GM21390 (cell line): ENCODE results near the gene ARMCX5.

Experiments
- ATAC-seq: cut with Tn5 transposase; IDR thresholded peaks from one replicate; pipeline ENCODE4 v1.9.1; 2021; ENCODE audit not compliant: unreplicated experiment

ARMCX5 gene

DNA sequence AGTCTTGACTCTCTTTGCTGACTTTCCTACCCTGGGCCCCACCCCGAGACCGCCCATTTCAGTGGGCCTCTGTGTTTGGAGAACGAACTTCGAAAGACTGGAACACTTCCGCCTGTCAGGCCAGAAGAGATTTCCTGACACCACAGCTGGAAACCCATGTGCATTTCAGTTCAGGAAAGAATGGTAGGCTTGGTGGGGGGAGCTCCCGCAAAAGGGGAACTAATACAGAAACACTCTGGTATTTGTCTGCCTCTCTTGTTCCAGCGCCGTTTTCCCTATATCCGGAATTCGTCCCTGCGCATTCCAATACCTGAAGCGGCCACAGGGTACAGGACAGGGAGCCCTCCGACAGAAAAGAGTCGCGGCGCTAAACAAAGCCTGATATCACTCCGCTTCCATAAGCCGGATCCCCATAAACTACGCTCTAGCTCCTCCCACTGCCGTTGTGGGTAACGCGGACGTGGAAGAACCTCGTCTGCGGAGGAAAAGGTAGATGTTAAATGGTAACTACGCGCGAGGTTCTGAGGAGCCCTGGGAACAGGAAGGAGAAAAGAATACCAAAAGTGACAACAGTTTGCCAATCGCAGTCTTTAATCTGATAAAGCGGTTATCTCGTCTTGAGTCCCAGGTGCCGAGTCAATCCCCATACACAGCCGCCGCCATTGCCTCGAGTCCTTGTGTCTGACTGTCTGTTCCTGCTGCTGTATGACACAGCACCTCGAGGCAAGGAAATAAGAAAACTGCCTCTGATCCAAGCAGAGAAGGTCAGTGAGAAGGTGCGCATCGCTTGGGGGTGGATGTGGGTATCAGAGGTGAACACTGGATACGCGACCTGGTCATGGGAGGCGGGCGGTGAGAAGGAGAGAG is at the start of gene ARMCX5:
TSS of gene ARMCX5 (plus strand) at position 432 of the 867 bp plus-strand sequence. CDS start 2,627 bp downstream, outside the sequence.
- peak; percentile 94 for ATAC-seq

DNA sequence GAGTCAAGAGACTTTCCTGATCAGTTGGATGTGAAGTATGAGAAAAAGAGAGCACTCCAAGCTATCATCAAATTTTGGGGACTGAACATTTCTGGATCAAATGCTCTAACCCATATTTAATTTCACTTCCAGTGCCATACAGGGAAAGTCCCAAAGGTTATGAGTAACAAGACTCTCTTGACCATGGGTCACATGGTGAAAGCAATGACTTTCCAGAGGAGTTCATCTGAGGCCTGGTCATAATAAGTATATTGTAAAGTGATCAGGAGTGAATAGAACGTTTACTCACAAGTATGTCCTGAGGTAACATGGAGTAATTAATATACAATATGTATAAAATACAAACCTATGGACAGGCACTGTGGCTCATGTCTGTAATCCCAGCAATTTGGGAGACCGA is 40.7 kb upstream of the ARMCX5 start:
- no peak for ATAC-seq

DNA sequence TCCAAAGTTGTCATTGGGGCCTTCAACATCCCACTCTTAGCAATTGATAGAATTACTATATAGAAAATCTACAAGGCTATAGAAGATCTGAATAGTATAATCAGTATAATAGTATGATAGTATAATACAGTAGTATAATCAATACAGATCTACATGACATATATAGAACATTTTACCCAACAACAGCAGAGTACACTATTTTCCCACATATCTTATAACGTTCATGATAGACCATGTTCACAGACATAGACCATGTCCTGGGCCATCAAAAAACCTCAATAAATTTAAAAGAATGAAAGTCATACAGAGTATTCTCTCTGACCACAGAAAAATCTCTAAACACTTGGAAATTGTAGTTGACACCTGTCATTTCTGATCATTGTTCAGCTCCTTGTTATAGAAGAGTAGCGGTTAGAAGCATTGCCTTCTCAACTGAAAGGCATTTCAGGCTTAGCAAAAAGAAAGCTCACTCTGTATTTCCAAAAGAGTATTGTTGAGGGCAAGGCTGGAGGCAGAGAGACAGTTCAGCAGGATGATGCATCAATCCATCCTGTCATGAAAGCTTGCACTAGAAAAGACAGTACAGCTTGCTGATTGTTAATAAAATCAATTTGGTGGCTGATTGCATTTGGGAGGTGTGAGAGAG is 38.8 kb upstream of the ARMCX5 start:
- no peak for ATAC-seq

DNA sequence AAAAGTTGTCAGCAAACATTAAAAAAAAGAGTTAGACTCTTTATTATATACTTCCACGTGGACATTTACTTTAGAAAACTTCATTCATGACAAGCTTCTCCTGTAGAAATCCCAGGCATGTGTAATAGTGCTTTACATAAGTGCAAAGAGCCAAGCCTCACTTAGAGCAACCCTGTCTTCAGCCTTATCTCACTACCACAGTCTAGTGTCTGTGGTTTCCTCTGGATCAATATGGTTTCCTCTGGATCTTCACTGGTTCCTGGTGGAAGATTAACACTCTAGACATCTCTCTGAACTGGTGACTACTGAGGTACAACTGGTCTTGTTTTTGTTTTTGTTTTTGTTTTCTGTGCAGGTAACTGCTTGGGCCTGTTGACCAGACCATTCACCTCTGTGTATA is 18.4 kb upstream of the ARMCX5 start:
- no peak for ATAC-seq

DNA sequence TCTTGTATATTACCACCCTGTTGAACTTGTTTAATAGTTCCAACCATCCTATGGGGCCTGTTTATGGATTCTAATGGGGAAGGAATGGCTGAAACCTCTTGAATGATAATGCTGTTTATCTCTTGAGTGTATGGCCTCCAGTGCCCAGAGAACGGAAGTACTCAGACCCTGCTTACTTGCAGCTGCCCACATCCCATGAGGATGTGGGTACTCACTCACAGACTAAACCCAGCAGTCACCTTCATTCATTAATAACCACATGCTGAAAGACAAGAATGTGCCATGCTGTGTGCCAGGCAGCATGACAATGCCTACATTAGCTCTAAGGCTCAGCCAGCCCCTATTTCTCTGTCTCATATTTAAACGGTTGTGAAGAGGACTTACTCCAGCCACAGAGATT is 5.9 kb upstream of the ARMCX5 start:
- no peak for ATAC-seq

DNA sequence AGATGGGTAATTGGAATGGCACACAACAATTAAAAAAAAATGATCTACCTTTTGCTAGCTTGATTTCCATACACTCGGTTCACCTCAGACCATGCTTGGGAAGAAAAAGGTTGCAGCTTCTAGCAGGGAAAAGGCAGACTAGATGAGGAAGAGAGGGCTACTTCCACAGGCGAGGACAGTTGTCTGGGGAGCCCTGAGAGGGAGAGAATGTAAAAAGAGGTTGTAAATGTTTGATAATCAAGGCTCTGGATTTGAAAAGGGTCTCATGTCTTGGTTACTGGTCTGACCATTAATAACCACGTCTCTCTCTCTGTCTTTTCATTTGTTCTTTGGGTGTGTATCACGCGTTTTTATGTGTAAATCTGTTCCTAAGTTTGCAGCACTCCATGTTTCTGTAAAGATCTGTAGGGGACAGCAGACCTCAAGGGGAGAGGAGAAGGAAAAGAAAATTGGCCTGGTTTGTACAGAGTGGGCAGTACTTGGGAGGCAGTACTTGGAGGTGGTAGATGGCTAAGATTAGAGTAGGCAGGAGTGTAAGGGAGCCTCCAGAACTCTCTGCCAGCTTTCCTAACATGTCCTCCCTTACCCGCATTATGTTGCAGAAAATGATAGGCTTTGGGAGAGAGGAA is 750 bp downstream of the ARMCX5 start:
- ATAC-seq: peak; percentile 5

DNA sequence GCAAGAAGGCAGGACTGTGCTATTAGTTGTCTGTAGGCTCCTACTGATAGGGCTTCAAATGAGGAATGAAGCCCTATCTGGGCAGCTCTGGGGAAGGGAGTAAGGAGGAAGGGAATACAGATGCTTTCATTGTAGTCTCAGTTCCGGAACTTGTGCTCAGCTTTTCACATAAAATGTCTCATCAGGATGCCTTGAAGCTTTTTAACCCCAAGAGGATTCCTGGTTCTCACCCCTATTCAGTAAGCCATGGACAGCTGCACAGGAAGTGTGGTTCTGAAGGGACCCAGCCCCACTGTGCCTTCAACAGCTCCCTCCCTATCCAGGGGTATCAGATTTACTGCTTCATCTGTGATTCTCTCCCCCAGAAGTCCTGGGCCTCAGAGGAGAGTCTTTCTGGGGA is 5.0 kb downstream of the ARMCX5 start:
- ATAC-seq: no peak

DNA sequence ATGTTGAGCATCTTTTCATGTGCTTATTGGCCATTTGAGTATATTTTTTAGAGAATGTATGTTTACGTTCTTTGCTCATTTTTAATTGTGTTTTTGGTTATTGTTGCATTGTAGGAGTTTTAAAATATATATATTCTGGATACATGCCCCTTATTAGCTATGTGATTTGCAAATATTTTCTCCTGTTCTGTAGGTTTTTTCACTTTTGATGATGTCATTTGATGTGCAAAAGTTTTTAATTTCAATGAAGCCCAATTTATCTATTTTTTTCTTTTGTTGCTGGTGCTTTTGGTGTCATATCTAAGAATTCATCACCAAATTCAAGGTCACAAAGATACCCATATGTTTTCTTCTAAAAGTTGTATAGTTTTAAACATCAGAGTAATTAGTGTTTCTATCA is 6.8 kb downstream of the ARMCX5 start:
- no peak for ATAC-seq

DNA sequence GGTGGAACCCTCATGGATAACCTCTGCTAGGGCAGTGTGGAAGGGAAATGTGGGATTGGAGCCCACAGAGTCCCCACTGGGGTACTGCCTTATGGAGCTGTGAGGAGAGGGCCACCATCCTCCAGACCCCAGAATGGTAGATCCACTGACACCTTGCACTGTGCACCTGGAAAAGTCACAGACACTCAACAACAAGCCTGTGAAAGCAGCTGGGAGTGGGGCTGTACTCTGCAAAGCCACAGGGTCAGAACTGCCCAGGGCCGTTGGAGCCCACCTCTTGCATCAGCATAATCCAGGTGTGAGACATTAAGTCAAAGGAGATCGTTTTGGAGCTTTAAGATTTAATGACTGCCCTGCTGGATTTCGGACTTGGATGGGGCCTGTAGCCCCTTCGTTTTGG is 11.6 kb downstream of the ARMCX5 start:
- no peak for ATAC-seq

DNA sequence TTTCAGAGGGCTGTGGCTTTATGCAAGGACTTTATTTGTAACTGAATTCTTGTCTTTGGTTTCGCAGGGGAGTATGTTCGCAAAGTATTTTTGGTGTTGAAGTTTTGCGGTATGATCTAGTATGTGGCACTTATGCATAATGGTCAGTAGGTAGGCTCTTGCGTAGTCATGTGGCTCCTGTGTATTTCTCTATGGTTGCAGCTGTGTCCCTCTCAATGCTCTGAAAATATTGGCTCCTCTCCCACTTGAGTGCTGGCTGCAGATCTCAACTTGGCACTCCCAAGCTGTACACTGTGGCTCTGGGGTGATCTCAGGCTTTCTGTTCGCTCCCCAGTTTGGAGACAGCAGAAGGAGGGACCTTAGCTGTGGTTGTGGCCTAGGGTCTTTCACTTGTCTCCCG is 24.8 kb downstream of the ARMCX5 start:
- no peak for ATAC-seq

DNA sequence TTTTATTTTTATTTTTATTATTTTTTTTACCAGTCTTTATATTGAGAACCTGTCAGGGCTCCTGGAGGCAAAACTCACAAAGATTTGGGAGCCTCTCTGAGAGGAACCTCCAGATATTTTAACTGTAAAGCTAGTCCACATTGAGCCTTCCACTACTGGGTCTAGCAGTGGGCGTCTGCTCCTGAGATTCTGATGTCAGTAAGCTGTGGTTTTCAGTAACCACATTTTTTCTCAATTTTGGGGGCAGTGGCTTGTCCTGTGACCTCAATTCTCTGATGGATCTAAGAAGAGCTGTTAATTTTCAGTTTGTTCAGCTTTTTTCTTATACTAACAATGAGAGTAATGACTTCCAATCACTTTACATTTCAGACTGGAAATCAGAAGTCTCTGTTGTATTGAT is 28.3 kb downstream of the ARMCX5 start:
- no peak for ATAC-seq

DNA sequence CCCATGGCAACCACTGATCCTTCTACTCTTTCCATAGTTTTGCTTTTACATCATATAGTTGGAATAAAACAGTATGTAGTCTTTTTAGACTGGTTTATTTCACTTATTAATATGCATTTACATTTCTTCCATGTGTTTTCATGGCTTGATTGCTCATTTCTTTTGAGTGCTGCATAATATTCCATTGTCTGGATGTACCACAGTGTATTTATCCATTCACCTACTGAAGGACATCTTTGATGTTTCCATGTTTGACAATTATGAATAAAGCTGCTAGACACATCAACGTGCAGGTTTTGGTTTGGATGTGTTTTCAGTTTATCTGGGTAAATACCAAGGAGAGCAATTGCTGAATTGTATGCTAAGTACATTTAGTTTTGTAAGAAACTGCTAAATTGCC is 38.2 kb downstream of the ARMCX5 start:
- ATAC-seq: no peak

DNA sequence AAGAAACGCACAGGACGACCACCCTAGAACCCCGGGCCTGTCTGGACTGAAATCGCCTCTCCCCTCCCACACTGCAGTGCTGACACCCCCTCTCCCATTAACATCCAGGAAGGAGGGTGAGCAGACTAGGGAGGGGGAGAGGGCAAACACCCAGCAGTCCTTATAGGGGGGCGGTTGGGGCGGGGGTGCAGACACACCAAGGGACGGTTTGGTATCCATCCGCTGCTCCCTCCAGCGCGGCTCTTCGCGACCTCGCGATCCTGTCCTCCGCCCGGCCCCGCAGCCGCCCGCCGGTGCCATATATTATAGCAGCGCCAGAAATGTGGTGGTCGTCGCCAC is 51.6 kb downstream of the ARMCX5 start:
- peak; percentile 8 for ATAC-seq

DNA sequence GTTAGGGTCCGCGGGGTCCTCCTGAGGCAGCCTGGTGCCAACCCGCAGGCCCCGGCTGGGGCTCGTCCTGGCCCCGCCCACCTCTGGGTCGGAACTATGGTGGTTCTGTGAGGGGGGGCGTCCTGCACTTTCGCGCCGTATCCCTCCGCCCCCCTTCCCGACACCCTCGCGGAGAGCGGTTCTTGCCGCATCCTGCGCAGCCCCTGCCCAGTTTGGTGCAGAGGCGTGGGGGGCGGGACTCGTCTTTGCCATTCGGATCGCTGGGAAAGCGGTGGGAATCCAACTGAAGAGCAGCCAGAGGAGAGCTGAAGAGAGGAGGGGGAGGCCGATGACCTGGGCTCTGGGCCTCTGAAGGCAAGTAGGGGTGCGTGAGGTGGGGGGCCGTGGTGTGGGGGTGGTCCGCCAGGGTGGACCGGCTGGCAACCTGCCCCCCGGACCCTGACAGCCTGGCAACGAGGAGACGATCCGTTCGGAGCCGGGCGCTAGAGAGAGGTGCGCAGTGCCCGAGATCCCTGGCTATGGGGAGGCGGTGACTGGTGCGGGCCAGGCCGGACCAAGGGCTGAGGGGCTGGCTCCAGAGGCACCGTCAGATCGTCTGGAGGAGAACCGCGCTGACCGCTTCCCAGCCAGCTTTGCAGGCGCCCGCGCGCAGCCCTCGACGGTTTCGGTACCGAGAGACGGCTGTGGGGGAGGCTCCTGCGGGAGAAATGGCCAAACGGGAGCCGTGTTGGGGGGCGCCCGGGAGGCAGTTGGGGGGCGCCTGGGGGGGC is 52.1 kb downstream of the ARMCX5 start, which contains the start of gene GPRASP1:
TSS of gene GPRASP1 (plus strand) at position 242 of the 770 bp plus-strand sequence. CDS start 2,431 bp downstream, outside the sequence.
- ATAC-seq: peak; percentile 41

DNA sequence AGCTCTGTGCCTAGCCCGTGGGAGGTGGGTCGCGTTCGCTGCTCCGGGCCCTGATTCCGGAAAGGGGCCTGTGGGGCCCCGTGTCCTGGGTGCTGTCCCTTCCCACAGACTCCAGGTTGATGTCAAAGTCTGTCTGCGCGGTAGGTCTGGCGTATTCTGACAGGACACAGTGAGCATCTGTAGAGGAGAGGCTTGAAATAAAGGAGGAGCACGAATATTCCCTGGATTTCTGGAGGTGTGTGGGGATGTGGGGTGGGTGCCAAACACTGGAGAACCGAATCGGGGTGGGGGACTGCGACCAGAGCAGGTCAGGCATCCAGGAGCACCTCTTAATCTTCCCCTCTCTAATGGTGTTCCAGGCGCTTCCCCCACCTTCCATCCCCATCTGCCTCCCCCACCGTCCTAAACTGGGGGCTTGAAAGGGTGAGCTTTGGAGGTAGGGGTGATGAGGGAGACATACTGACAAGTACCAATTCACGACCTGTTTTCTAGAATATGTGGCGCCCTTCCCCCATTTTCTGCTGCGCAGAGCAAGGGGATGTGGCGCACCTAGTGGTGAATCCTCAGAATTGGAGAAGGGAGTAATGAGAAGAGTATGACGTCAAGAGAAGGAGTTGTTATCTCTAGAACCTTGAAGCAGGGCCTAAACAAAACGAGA is 52.8 kb downstream of the ARMCX5 start:
- ATAC-seq: peak; percentile 72
